Prostate gland (tissue), 2 donors: Measurements from ENCODE around the gene LAMA4.

Experiments
- POLR2A ChIP-seq: fragments of 450-650 bp; IDR thresholded peaks from one replicate; pipeline ENCODE4 v1.6.1; 2016; ENCODE audit warnings: antibody characterized with exemption, mild to moderate bottlenecking
- POLR2AphosphoS5 ChIP-seq: sonication (generic); formaldehyde crosslinking; IDR thresholded peaks from one replicate; pipeline ENCODE4 v1.6.1; 2017; ENCODE audit warnings: antibody characterized with exemption
- TF ChIP-seq, protein P1 (sequence below), 4 experiments: fragments of 200-600 bp in 2 of 4; fragments of 450-650 bp in 2 of 4; sonication (generic) in 2 of 4; IDR thresholded peaks; 1 replicate in 3 of 4; 2 replicates in 1 of 4; pipeline ENCODE4 v1.5.1; 2016 to 2019; ENCODE audit warnings: antibody characterized with exemption in 4 of 4, mild to moderate bottlenecking in 2 of 4, moderate library complexity in 2 of 4

DNA sequence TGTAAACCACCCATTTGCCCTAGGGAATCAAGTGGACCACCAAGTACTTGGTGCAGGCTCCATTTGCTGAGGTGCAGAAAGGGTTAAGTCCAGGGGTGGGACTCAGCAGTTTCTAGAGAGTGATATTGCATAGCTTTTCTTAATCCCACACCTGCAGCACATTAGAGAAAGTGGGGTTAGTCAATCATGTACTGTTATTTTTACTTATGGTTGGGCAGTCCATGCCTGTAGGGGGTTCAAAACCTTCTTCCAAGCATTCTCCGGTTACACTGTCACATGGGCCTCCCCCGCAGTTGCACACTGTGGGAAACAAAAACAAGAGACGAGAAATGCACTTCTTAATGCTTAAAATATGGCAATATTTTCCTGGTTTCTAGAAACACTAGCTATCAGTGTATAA lies 65.5 kb downstream of the LAMA4 start:
- TF ChIP-seq POLR2AphosphoS5 = no peak
- no peak for TF ChIP-seq POLR2A
- TF ChIP-seq, protein P1, sequence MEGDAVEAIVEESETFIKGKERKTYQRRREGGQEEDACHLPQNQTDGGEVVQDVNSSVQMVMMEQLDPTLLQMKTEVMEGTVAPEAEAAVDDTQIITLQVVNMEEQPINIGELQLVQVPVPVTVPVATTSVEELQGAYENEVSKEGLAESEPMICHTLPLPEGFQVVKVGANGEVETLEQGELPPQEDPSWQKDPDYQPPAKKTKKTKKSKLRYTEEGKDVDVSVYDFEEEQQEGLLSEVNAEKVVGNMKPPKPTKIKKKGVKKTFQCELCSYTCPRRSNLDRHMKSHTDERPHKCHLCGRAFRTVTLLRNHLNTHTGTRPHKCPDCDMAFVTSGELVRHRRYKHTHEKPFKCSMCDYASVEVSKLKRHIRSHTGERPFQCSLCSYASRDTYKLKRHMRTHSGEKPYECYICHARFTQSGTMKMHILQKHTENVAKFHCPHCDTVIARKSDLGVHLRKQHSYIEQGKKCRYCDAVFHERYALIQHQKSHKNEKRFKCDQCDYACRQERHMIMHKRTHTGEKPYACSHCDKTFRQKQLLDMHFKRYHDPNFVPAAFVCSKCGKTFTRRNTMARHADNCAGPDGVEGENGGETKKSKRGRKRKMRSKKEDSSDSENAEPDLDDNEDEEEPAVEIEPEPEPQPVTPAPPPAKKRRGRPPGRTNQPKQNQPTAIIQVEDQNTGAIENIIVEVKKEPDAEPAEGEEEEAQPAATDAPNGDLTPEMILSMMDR (IDR thresholded peaks at IDR 0.05) = no peak
